ENCODE measurements around the gene PSMC3IP.

PSMC3IP gene

DNA sequence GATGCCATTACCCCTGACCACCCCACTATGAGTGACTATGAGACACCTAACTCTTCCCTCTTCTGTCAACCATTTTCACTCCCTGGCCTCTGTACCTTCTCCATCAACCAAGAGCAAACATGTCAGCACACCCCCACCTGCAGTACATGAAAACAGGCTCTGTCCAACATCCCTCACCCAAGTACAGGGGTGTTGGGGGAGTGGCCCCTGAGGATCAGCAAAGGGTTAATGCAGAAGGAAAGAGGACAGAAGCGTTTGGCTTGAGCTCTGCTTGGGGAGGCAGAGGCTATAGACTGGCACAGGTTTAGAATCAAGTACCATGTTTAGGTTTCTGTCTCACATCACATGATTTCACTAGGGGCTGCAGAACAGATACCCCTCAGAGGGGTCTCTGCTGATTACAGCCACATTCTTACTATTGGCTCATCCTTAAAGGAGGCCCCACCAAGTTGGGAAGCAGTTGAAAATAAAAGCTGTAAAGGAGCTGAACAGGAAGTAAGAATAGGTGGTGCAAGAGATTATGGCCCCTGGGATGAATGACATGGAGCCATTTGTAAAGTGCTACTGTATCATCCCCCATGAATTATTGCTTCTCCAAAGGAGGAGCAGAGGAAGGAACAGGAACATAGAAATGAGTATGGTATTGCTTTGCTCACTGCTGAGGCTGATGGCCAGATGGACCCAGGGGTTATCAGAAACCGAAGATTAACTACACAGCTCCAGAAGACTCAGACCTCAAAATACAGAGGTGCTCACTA is 2.4 kb upstream of the PSMC3IP start:
- TF ChIP-seq, protein P1, sequence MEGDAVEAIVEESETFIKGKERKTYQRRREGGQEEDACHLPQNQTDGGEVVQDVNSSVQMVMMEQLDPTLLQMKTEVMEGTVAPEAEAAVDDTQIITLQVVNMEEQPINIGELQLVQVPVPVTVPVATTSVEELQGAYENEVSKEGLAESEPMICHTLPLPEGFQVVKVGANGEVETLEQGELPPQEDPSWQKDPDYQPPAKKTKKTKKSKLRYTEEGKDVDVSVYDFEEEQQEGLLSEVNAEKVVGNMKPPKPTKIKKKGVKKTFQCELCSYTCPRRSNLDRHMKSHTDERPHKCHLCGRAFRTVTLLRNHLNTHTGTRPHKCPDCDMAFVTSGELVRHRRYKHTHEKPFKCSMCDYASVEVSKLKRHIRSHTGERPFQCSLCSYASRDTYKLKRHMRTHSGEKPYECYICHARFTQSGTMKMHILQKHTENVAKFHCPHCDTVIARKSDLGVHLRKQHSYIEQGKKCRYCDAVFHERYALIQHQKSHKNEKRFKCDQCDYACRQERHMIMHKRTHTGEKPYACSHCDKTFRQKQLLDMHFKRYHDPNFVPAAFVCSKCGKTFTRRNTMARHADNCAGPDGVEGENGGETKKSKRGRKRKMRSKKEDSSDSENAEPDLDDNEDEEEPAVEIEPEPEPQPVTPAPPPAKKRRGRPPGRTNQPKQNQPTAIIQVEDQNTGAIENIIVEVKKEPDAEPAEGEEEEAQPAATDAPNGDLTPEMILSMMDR (conservative IDR thresholded peaks at IDR 0.05; ENCODE audit: low read length), result no peak
- no peak overlapping the region for H3K4me3 ChIP-seq (ENCODE audit: low read length)
- no peak for DNase-seq (ENCODE audit: low read depth)

DNA sequence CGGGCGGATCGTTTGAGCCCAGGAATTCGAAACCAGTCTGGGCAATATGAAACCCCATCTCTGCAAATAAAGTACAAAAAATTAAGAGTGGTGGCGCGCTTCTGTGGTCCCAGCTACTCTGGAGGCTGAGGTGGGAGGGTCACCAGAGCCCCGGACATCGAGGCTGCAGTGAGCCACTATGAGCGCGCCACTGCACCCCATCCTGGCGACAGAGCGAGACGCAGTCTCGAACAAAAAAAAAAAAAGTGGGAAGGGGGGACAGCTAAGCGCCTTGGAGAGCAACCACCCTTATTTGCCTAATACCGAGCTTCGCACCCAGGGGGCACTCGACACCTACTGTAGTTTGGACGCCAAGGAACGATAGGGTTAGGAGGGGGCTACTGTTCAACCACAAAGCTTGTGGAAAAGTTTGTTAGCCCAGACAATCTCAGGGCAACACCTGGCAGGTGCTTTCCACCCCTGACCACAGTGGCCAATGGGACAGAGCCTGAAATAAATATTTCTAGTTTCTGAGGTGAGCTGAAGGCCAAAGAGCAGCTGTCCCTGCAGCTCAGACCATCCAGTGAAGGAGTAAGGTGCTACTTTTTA is 847 bp upstream of the PSMC3IP start:
- TF ChIP-seq, protein P1 (conservative IDR thresholded peaks at IDR 0.05; ENCODE audit: low read length), result peak; percentile 76
- H3K4me3 ChIP-seq (ENCODE audit: low read length), result peak overlapping the region; percentile 89
- DNase-seq (ENCODE audit: low read depth), result peak; percentile 57

DNA sequence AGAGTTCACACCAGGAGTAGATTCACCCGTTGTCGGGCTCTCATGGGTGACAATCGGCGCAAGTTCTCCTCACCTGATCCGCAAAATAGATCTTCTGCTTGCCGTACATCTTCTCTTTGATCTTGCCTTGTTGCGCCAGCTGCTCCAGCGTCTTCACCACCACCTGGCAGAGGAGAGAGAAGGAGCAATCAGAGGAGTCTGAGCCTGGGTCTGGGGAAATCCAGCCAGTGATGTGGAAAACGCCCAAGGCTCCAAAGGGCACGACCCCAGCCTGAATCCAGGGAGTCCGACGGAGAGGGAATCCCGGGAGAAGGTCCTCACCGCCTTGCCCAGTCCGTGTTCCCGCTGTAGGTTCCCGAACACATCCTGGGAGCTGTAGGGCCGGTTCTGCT is 393 bp downstream of the PSMC3IP start:
- TF ChIP-seq, protein P1 (conservative IDR thresholded peaks at IDR 0.05; ENCODE audit: low read length), result no peak
- H3K4me3 ChIP-seq (ENCODE audit: low read length), result peak overlapping the region; percentile 89
- no peak for DNase-seq (ENCODE audit: low read depth)

DNA sequence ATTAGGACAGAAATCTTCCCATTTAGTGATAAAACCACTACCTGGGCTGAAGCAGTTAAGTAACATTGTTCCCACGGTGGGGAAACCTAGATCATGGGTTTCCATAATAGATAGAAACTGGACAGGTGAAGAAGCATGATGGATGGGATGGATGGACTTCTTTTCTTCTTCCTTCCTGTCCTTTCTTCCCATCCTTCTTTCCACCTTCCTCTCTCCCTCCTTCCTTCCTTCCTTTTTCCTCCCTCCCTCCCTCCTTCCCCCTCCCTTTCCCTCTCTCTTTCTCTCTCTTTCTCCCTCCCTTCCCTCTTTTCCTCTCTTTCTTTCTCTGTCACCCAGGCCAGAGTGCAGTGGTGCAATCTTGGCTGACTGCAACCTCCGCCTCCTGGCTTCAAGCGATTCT is 3.1 kb downstream of the PSMC3IP start:
- H3K4me3 ChIP-seq (ENCODE audit: low read length), result no peak overlapping the region
- TF ChIP-seq, protein P1 (conservative IDR thresholded peaks at IDR 0.05; ENCODE audit: low read length), result no peak
- DNase-seq (ENCODE audit: low read depth), result no peak

DNA sequence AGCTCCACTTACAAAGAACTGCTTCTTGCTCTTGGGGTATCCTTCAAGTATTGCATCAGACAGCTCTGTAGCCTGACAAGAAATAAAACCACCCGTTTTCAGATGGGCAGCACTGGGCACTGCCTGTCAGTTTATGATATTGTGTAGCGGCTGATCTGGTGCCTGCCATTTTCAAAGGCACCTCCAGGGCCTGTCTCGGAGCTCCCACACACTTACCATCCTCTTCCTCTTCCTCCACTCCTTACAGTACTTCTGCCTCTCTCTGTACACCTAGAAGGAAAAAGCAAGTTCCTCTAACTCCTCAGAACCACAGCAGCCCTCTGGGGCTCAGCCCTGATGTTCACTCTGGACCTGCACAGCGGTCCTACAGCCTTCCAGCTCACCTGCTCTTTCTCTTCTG is 4.4 kb downstream of the PSMC3IP start:
- TF ChIP-seq, protein P1 (conservative IDR thresholded peaks at IDR 0.05; ENCODE audit: low read length), result no peak
- DNase-seq (ENCODE audit: low read depth), result no peak
- H3K4me3 ChIP-seq (ENCODE audit: low read length), result no peak overlapping the region

DNA sequence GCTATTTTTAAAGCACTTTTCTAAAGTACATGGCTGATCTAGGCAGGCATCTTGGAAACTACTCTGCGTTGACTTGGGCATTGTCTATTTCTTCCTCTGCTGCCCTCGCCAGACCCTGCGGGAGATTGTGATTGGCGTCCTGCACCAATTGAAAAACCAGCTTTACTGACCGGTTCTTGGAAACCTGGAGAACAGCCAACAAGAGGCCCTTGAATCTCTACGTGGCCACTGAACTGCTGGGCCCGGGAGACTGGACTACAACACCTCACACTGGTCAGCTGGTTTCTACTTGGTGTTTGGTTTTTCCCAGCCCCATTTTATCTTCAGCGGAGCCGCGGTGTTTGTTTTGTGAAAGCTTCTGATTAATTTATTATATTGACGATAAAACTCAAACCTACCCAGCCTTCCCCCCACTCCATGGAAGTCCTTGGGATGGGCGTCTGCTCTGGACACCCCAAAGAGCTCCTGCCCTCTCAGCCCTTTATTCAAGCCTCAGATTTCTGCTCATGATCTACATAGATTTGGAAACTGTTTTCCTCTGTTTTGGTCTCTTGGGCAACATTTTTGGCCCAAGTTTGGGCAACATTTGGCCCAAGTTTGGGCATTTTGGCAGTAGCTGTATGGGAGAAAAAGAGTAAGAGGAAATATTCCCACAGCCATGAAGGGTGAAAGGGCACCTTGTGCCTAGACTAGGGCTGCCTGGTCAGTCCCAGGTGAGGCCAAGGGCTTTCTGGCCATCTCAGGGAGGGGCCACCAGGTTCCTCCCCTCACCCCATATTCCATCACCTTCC is 5.9 kb downstream of the PSMC3IP start:
- H3K4me3 ChIP-seq (ENCODE audit: low read length), result no peak overlapping the region
- peak; percentile 15 for DNase-seq (ENCODE audit: low read depth)
- TF ChIP-seq, protein P1 (conservative IDR thresholded peaks at IDR 0.05; ENCODE audit: low read length), result no peak

Measured in AG10803 (cell line).